ENCODE data around the gene MTX1. TPM values are rescaled to one million over a fixed set of nuclear protein-coding genes. Genes with fewer than 3 reads are reported as not detected.
A peak's percentile ranks its signal among the peaks of the same experiment; 100 is the strongest.

MTX1 gene
- total and polyA plus RNA-seq, 9 donors: 15.6 to 35.4 (median 27.7) TPM

GRCh38 chr1:155250246-155250632 lies 41.7 kb downstream of the MTX1 start:
- no peak overlapping the region for H3K4me3 ChIP-seq
- WGBS, 3 donors: 38 to 42% (median 39%) methylated on average over 23 to 28 of the region's 28 CpGs
- peaks cover 7% of the 10 kb centered on the region for H3K4me1 ChIP-seq (ENCODE audit: insufficient read depth)

GRCh38 chr1:155250633-155251449 lies 42.3 kb downstream of the MTX1 start:
- Histone ChIP-seq H3K9me3 (no peaks in the 10 kb centered on the region), H3K4me3 (no peak overlapping the region), H3K27ac (no peak overlapping the region), H3K27me3 (no peaks in the 10 kb centered on the region), H3K4me1 (ENCODE audit: insufficient read depth) (peaks cover 7% of the 10 kb centered on the region), H3K36me3 (no peaks in the 10 kb centered on the region)
- WGBS, 3 donors: 34 to 40% (median 37%) methylated on average over 19 to 23 of the region's 23 CpGs
- intact Hi-C loops (cut with DNase I): loop anchor here in 3 of 4 donors (5.0 to 10.0 kb wide), 3 partner anchors 71 to 341 kb away; partner anchors contain the start of gene RUSC1 (in 2 of the 3)
- peak; percentile 87 to 94 (median 93) for DNase-seq
- no peak for TF ChIP-seq EP300 (IDR thresholded peaks at IDR 0.05)
- TF ChIP-seq, protein P1, sequence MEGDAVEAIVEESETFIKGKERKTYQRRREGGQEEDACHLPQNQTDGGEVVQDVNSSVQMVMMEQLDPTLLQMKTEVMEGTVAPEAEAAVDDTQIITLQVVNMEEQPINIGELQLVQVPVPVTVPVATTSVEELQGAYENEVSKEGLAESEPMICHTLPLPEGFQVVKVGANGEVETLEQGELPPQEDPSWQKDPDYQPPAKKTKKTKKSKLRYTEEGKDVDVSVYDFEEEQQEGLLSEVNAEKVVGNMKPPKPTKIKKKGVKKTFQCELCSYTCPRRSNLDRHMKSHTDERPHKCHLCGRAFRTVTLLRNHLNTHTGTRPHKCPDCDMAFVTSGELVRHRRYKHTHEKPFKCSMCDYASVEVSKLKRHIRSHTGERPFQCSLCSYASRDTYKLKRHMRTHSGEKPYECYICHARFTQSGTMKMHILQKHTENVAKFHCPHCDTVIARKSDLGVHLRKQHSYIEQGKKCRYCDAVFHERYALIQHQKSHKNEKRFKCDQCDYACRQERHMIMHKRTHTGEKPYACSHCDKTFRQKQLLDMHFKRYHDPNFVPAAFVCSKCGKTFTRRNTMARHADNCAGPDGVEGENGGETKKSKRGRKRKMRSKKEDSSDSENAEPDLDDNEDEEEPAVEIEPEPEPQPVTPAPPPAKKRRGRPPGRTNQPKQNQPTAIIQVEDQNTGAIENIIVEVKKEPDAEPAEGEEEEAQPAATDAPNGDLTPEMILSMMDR (IDR thresholded peaks at IDR 0.05): peak; percentile 98 to 99 (median 98)

More at GRCh38 chr1:155250246-155250632, 41.7 kb downstream of the MTX1 start:
- no peak for DNase-seq
- no peaks in the 10 kb centered on the region for H3K27me3 ChIP-seq
- H3K36me3 ChIP-seq: no peaks in the 10 kb centered on the region
- intact Hi-C loops (cut with DNase I): loop anchor here in 3 of 4 donors (5.0 to 10.0 kb wide), 3 partner anchors 72 to 342 kb away; partner anchors contain the start of gene RUSC1 (in 2 of the 3)
- no peak overlapping the region for H3K27ac ChIP-seq
- no peak for TF ChIP-seq POLR2A (IDR thresholded peaks at IDR 0.05)
- TF ChIP-seq EP300 (IDR thresholded peaks at IDR 0.05): no peak
- TF ChIP-seq, protein P1 (IDR thresholded peaks at IDR 0.05): no peak
- no peaks in the 10 kb centered on the region for H3K9me3 ChIP-seq

DNA sequence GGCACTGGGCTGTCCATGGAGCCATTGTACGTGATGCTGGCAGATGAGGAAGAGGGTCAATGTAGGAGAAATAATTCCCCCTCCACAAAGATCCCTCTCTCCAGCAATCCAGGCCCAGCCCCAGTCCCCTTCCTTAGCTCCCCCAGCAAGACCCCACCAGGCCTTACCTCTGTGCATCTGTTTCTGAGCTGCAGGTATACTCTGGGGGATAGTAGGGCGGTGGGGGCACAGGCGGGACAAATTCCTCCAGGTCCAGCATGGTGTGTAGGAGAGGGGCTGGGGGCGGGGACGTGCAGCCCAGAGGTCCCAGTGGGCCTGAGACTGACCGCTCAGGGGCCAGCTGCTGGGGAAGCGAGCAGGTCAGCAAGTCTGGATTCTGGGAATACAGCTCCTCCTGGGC lies 43.1 kb downstream of the MTX1 start:
- Histone ChIP-seq H3K4me1 (ENCODE audit: insufficient read depth) (peaks cover 7% of the 10 kb centered on the region), H3K36me3 (no peaks in the 10 kb centered on the region), H3K9me3 (no peaks in the 10 kb centered on the region), H3K4me3 (no peak overlapping the region), H3K27me3 (no peaks in the 10 kb centered on the region), H3K27ac (no peak overlapping the region)
- intact Hi-C loops (cut with DNase I): loop anchor here in 3 of 4 donors (5.0 to 10.0 kb wide), 3 partner anchors 71 to 341 kb away; partner anchors contain the start of gene RUSC1 (in 2 of the 3)
- no peak for TF ChIP-seq POLR2A (IDR thresholded peaks at IDR 0.05)
- TF ChIP-seq, protein P1 (IDR thresholded peaks at IDR 0.05): no peak
- no peak for TF ChIP-seq EP300 (IDR thresholded peaks at IDR 0.05)
- WGBS, 3 donors: 78 to 91% (median 80%) methylated on average over 7 of the region's 7 CpGs
- no peak for DNase-seq

DNA sequence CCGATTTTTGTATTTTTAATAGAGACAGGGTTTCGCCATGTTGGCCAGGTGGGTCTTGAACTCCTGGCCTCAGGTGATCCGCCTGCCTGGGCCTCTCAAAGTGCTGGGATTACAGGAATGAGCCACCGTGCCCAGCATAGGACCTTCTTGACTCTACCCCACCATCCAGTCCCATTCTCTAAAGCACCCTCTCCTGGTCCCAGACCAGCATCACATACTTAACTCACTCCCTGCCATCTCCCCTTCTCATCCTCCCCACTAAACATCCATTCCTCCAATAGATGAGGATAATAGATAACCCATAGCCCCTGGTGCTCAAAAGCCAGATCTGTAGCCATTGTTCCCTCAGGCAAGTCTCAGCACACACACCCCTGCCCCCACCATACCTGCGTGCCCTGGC lies 44.7 kb downstream of the MTX1 start:
- TF ChIP-seq EP300 (IDR thresholded peaks at IDR 0.05) (no peak), POLR2A (IDR thresholded peaks at IDR 0.05) (no peak)
- TF ChIP-seq, protein P1 (IDR thresholded peaks at IDR 0.05): no peak
- Histone ChIP-seq H3K9me3 (no peaks in the 10 kb centered on the region), H3K36me3 (no peaks in the 10 kb centered on the region), H3K27ac (no peak overlapping the region), H3K27me3 (no peaks in the 10 kb centered on the region), H3K4me1 (ENCODE audit: insufficient read depth) (peaks cover 7% of the 10 kb centered on the region), H3K4me3 (no peak overlapping the region)
- WGBS, 3 donors: 75 to 77% (median 76%) methylated on average over 5 of the region's 5 CpGs
- intact Hi-C loops (cut with DNase I): loop anchor here in 3 of 4 donors (5.0 to 10.0 kb wide), 3 partner anchors 69 to 339 kb away; partner anchors contain the start of gene RUSC1 (in 2 of the 3)
- DNase-seq: no peak

All from ovary (tissue), 9 donors.